Gastrocnemius medialis (tissue), 4 donors: ENCODE results near the gene CCNQ. TPM values are rescaled to one million over a fixed set of nuclear protein-coding genes. Genes with fewer than 3 reads are reported as not detected.

Source experiments
- ATAC-seq, 2 donors: fragments of 150-250 bp; one replicate each; pipeline ENCODE4 v1.9.1; 2016
- DNase-seq, 2 donors: peaks; one replicate each; pipeline ENCODE4 v3.0.0-alpha.2; 2019
- H3K27ac ChIP-seq, 4 donors: fragments of 200-600 bp; sonication (generic); 1 replicate in 1 of 4; 2 replicates in 3 of 4; pipeline ENCODE4 v1.5.1; 2016 to 2018; ENCODE audit warnings: mild to moderate bottlenecking in 2 of 4, moderate library complexity in 1 of 4
- H3K27me3 ChIP-seq, 3 donors: fragments of 200-600 bp; sonication (generic) in 2 of 3; 1 replicate in 1 of 3; 2 replicates in 2 of 3; pipeline versions ENCODE4 v1.5.1 to v1.6.0; 2016 to 2019; ENCODE audit warnings: mild to moderate bottlenecking in 1 of 3, moderate library complexity in 1 of 3
- H3K36me3 ChIP-seq, 2 donors: fragments of 200-600 bp; sonication (generic) in 1 of 2; one replicate each; pipeline ENCODE4 v1.5.1; 2017 to 2018
- H3K4me1 ChIP-seq, 2 donors: fragments of 200-600 bp; sonication (generic) in 1 of 2; one replicate each; pipeline ENCODE4 v1.5.1; 2016 to 2017; ENCODE audit warnings: mild to moderate bottlenecking in 2 of 2
- H3K4me3 ChIP-seq, 4 donors: fragments of 200-600 bp; sonication (generic) in 3 of 4; 1 replicate in 1 of 4; 2 replicates in 3 of 4; pipeline ENCODE4 v1.5.1; 2016 to 2019; ENCODE audit warnings: mild to moderate bottlenecking in 2 of 4
- H3K9me3 ChIP-seq, 3 donors: fragments of 200-600 bp; sonication (generic) in 2 of 3; 1 replicate in 1 of 3; 2 replicates in 2 of 3; pipeline ENCODE4 v1.5.1; 2016 to 2019
- POLR2A ChIP-seq, 2 donors: fragments of 450-650 bp; IDR thresholded peaks; one replicate each; pipeline ENCODE4 v1.6.1; 2017; ENCODE audit warnings: antibody characterized with exemption in 2 of 2, mild to moderate bottlenecking in 2 of 2, moderate library complexity in 2 of 2
- in situ Hi-C, 4 donors: fragments of 200-750 bp; cut with MboI; loops; one replicate each; pipeline versions ENCODE4 v1.15.0 to v1.8.0; 2017; ENCODE audit warnings: low sequenced_read_pairs in 4 of 4
- intact Hi-C: fragments of 100-400 bp; cut with DNase I; formaldehyde crosslinking; loops from one replicate; pipeline ENCODE4 v1.15.1; 2023; ENCODE audit warnings: low total_unique reads
- total RNA-seq, 4 donors: library from RNA; depleted of rRNA; stranded (reverse); fragments of >200 nt; gene quantifications; one replicate each; pipeline versions ENCODE4 v1.1.0 to v1.2.3, GENCODE V29; 2016
- TF ChIP-seq, protein P1 (sequence below), 5 experiments: fragments of 450-650 bp in 3 of 5; fragments of 200-600 bp in 2 of 5; sonication (generic) in 2 of 5; IDR thresholded peaks in 4 of 5; conservative IDR thresholded peaks in 1 of 5; 1 replicate in 4 of 5; 2 replicates in 1 of 5; pipeline ENCODE4 v1.5.1; 2016 to 2019; ENCODE audit warnings: antibody characterized with exemption in 5 of 5, mild to moderate bottlenecking in 3 of 5, moderate library complexity in 3 of 5

The CCNQ gene
- total RNA-seq, 4 donors from 2014 or later: 48.4 to 61.5 (median 52.8) TPM

DNA sequence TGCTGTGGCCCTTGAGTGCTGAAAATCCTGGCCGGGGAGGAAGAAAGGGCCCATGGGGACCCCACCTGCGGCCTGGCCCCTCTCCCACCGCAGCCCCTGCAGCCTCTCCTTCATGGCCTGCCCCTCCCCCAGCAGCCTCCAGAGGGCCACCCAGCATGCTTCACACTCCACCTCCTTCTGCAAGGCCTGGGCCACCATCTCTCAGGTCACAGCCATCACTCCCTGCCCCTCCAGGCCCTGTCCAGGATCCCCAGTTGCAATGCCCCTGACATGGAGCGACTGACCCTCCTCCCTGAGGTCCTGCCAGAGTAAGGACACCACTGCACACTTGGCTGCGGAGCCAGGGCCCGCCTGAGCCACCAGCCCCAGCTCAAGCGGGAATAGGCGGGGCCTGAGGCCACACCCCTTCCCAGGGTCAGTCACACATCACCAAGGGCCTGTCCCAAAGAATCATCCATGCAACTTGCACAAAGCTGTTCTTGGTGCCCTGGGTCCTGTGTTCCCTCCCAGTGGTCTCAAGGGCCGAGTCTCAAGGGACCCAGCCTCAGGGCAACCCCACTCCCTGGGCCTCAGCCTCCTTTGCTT is 32.9 kb downstream of the CCNQ start:
- intact Hi-C loops: no loop called here
- in situ Hi-C loops: no loop called here
- DNase-seq (no peak), ATAC-seq (no peak)
- Histone ChIP-seq H3K4me3 (no peak overlapping the region), H3K9me3 (no peaks in the 10 kb centered on the region), H3K27me3 (peaks cover 0 to 3% (median 0%) of the 10 kb centered on the region in 3 donors), H3K4me1 (no peaks in the 10 kb centered on the region), H3K27ac (no peak overlapping the region), H3K36me3 (no peaks in the 10 kb centered on the region)
- no peak for TF ChIP-seq POLR2A (IDR thresholded peaks at IDR 0.05)
- TF ChIP-seq, protein P1, sequence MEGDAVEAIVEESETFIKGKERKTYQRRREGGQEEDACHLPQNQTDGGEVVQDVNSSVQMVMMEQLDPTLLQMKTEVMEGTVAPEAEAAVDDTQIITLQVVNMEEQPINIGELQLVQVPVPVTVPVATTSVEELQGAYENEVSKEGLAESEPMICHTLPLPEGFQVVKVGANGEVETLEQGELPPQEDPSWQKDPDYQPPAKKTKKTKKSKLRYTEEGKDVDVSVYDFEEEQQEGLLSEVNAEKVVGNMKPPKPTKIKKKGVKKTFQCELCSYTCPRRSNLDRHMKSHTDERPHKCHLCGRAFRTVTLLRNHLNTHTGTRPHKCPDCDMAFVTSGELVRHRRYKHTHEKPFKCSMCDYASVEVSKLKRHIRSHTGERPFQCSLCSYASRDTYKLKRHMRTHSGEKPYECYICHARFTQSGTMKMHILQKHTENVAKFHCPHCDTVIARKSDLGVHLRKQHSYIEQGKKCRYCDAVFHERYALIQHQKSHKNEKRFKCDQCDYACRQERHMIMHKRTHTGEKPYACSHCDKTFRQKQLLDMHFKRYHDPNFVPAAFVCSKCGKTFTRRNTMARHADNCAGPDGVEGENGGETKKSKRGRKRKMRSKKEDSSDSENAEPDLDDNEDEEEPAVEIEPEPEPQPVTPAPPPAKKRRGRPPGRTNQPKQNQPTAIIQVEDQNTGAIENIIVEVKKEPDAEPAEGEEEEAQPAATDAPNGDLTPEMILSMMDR (IDR thresholded peaks at IDR 0.05 in 4 of 5, conservative IDR thresholded peaks at IDR 0.05 in 1 of 5): no peak

DNA sequence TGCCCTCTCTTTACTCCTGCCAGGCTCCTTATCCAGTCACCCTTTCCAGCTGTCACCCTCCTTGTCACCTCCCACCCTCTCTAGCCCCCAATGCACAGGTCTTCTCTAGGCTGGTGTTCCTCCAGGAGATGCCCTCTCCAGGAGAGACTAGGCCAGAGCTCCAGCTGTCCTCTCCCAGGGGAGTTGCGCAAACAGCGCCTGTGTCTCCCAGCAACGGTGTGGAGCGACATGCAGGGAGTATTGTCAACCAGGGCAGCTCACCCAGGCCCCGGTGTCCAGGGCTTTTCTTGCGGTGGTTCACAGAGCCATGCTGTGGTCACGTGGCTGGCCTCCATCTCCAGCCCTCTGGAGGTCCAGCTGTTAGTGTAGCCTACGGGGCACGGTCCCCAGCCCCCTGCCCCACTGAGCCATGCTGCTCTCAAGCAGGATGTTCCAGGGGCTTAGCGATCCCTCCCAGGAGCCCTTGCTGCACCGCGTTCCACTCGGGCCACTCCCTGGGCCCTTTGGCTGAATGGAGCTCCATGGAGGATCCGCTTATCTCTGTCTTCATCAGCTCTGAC is 34.8 kb downstream of the CCNQ start:
- Histone ChIP-seq H3K27ac (no peak overlapping the region), H3K4me3 (no peak overlapping the region), H3K27me3 (no peaks in the 10 kb centered on the region), H3K36me3 (no peaks in the 10 kb centered on the region), H3K9me3 (no peaks in the 10 kb centered on the region), H3K4me1 (no peaks in the 10 kb centered on the region)
- in situ Hi-C loops (no loop called here), intact Hi-C loops (no loop called here)
- TF ChIP-seq, protein P1 (IDR thresholded peaks at IDR 0.05 in 4 of 5, conservative IDR thresholded peaks at IDR 0.05 in 1 of 5): no peak
- TF ChIP-seq POLR2A (IDR thresholded peaks at IDR 0.05): no peak
- ATAC-seq (no peak), DNase-seq (peak in 1 of 2 donors; percentile 41)

DNA sequence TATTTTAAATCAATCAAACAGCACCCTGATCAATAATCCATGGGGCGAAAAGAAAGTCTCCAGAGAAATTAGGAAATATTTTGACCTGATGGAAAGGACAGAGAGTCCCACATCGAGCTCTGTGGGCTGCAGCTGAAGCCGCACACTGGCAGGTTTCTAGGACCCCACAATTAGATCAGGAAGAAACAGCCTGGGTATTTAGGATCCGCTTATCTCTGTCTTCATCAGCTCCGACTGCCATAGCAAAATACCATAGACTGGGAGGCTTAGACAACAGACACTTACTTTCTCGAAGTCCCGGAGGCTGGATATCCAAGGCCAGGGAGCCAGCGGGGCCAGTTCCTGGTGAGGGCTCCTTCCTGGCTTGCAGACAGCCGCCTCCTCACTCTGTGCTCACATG is 36.4 kb downstream of the CCNQ start:
- no peak for TF ChIP-seq POLR2A (IDR thresholded peaks at IDR 0.05)
- TF ChIP-seq, protein P1 (IDR thresholded peaks at IDR 0.05 in 4 of 5, conservative IDR thresholded peaks at IDR 0.05 in 1 of 5): no peak
- ATAC-seq (no peak), DNase-seq (no peak)
- H3K36me3 ChIP-seq: no peaks in the 10 kb centered on the region
- H3K4me3 ChIP-seq: no peak overlapping the region
- no peaks in the 10 kb centered on the region for H3K9me3 ChIP-seq
- H3K27me3 ChIP-seq: no peaks in the 10 kb centered on the region
- no peaks in the 10 kb centered on the region for H3K4me1 ChIP-seq
- intact Hi-C loops: no loop called here
- in situ Hi-C loops: no loop called here
- H3K27ac ChIP-seq: no peak overlapping the region

DNA sequence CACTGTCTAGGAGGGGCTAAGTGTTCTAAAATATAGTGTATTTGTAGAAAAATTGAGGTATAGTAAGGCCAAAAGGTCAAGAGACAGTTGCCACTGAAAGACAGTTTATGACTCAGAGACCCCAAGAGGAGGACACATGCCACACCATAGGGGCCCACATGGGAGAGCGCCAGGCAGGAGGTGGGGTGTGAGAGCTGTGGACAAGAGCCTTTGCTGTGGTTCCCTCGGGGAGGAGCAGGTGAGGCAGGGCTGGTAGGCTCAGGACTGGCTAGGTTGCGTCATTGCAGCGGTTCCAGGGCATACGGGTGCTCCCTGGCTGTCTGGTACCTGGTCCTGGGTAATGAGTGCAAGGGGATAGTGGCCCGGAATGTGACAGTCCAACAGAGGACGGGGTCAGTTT is 37.6 kb downstream of the CCNQ start:
- Histone ChIP-seq H3K36me3 (no peaks in the 10 kb centered on the region), H3K4me3 (no peak overlapping the region), H3K4me1 (no peaks in the 10 kb centered on the region), H3K27ac (no peak overlapping the region), H3K9me3 (no peaks in the 10 kb centered on the region), H3K27me3 (no peaks in the 10 kb centered on the region)
- no peak for TF ChIP-seq POLR2A (IDR thresholded peaks at IDR 0.05)
- TF ChIP-seq, protein P1 (IDR thresholded peaks at IDR 0.05 in 4 of 5, conservative IDR thresholded peaks at IDR 0.05 in 1 of 5): no peak
- intact Hi-C loops: no loop called here
- no peak for DNase-seq
- no peak for ATAC-seq
- in situ Hi-C loops: no loop called here

DNA sequence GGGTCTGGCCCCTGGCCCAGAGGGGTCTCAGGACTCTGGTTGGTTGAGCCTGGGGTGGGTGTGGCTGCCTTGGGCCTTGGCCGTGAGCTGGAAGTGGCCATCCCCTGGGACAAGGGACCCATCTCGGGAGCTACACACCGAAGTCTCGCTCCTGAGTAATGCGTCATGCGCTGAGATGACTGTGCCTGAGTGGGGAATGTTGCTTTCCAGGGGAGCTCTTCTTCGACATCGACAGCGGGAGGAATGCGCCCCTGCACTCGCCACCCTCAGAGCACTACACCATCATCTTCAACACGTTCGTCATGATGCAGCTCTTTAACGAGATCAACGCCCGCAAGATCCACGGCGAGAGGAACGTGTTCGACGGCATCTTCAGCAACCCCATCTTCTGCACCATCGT is 38.5 kb downstream of the CCNQ start:
- no peak for ATAC-seq
- no peaks in the 10 kb centered on the region for H3K4me1 ChIP-seq
- no peaks in the 10 kb centered on the region for H3K36me3 ChIP-seq
- intact Hi-C loops (no loop called here), in situ Hi-C loops (no loop called here)
- no peak overlapping the region for H3K27ac ChIP-seq
- H3K9me3 ChIP-seq: no peaks in the 10 kb centered on the region
- no peak overlapping the region for H3K4me3 ChIP-seq
- no peaks in the 10 kb centered on the region for H3K27me3 ChIP-seq
- DNase-seq: no peak
- TF ChIP-seq, protein P1 (IDR thresholded peaks at IDR 0.05 in 4 of 5, conservative IDR thresholded peaks at IDR 0.05 in 1 of 5): no peak
- no peak for TF ChIP-seq POLR2A (IDR thresholded peaks at IDR 0.05)
